ENCODE results near the gene ITGBL1. TPM values are rescaled to one million over a fixed set of nuclear protein-coding genes. Genes with fewer than 3 reads are reported as not detected.

ITGBL1 gene
- total RNA-seq, 4 donors from 2014 or later, result 1.8 to 19.4 (median 2.6) TPM; not detected in 1

DNA sequence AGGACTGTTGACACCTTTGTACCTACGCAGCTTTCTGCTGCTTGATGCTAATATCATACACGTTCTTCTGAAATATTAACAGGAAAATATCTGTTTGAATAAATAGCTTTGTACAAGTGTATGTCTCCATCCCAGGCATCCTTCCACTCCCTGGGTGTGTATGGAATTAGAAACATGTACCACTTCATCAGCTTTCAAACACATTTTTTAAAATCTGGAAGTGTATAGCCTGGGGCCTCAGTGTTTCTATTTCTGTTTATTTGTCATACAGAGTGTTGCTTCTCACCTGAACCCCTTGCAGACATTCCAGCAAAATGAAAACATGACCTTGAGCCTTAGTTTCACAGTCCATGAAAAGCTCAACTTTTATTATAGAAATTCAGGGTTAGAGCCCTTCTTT lies 168.6 kb downstream of the ITGBL1 start:
- H3K9me3 ChIP-seq, result no peaks in the 10 kb centered on the region
- no peak overlapping the region for H3K4me3 ChIP-seq
- intact Hi-C loops (cut with DNase I; ENCODE audit: low total_unique reads), result no loop called here
- H3K27me3 ChIP-seq, result no peaks in the 10 kb centered on the region
- H3K27ac ChIP-seq, result no peak overlapping the region
- no peak for TF ChIP-seq POLR2A (IDR thresholded peaks at IDR 0.05)
- TF ChIP-seq, protein P1, sequence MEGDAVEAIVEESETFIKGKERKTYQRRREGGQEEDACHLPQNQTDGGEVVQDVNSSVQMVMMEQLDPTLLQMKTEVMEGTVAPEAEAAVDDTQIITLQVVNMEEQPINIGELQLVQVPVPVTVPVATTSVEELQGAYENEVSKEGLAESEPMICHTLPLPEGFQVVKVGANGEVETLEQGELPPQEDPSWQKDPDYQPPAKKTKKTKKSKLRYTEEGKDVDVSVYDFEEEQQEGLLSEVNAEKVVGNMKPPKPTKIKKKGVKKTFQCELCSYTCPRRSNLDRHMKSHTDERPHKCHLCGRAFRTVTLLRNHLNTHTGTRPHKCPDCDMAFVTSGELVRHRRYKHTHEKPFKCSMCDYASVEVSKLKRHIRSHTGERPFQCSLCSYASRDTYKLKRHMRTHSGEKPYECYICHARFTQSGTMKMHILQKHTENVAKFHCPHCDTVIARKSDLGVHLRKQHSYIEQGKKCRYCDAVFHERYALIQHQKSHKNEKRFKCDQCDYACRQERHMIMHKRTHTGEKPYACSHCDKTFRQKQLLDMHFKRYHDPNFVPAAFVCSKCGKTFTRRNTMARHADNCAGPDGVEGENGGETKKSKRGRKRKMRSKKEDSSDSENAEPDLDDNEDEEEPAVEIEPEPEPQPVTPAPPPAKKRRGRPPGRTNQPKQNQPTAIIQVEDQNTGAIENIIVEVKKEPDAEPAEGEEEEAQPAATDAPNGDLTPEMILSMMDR (IDR thresholded peaks at IDR 0.05), result no peak
- no peaks in the 10 kb centered on the region for H3K4me1 ChIP-seq
- H3K36me3 ChIP-seq, result no peaks in the 10 kb centered on the region
- no peak for DNase-seq

DNA sequence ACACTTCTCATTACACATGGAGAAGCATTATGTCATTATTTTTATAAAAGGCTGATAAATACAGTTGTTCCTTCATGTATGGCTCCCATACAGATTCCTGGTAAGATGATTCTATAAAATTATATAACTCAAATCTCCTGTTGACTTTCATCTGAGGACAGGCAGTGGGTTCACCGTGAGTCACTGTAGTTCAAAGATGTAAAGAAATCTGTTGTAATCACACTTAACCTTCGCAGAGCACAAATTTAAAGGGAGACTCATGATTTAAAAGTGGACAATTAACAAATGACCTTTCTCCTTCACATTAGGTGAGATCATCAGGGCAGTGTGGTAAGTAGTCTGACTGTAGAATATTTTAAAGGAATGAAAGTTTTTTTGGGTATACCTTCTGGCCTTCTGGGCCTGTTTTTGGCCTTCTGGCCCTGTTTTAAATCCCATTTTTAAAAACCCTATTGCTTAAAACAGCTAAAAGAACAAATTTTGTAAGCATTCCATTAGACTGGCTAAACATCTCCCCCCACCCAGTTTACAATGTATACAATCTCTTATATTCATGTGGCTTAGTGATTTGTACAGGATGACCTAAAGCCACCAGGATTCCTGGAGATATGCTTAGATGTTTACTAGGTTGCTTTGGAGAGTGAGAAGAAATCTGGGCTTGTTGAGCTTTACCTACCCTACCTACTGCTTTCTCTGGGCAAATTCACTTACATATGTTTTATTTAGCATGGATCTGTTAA lies 171.2 kb downstream of the ITGBL1 start:
- intact Hi-C loops (cut with DNase I; ENCODE audit: low total_unique reads), result no loop called here
- H3K27me3 ChIP-seq, result no peaks in the 10 kb centered on the region
- H3K36me3 ChIP-seq, result no peaks in the 10 kb centered on the region
- no peak overlapping the region for H3K4me3 ChIP-seq
- no peaks in the 10 kb centered on the region for H3K9me3 ChIP-seq
- DNase-seq, result no peak
- peak overlapping the region in 1 of 2 donors; percentile 56 for H3K27ac ChIP-seq
- H3K4me1 ChIP-seq, result no peaks in the 10 kb centered on the region
- TF ChIP-seq POLR2A (IDR thresholded peaks at IDR 0.05), result no peak
- TF ChIP-seq, protein P1 (IDR thresholded peaks at IDR 0.05), result no peak

DNA sequence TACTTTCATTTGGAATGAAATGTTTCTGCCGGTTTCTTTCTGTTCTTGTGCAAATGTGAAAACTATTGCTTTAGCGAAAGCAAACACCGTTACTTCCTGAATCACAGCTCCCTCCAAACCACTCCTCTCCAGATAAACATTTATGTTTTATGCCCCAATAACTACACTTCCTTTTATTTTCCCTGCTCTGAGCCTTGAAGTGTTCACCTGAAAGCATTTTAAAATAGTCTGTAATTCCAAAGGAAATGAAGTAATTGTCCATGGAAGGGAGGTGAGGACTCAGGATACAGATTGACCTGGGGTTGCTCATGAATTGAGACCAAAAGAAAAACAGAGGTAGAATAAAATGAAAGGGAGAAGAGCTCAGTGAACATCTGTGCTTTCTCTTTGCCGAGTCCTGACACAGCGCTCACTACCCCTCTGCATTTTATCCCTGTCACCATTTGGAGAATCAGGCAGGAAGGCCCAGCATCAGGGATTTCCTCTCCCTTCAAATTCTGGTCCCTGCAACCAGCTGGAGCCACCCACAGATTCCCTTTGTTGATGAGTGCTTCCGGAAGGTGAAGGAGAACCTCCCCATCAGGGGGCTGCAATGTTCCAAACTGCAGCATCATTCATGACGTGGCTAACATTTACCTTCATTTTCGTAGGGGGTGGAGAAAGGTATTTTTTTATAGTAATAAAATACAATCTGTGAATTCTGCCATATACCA lies 171.9 kb downstream of the ITGBL1 start:
- no peak for DNase-seq
- no peaks in the 10 kb centered on the region for H3K27me3 ChIP-seq
- H3K27ac ChIP-seq, result peak overlapping the region in 1 of 2 donors; percentile 56
- H3K4me3 ChIP-seq, result no peak overlapping the region
- TF ChIP-seq, protein P1 (IDR thresholded peaks at IDR 0.05), result no peak
- TF ChIP-seq POLR2A (IDR thresholded peaks at IDR 0.05), result no peak
- no peaks in the 10 kb centered on the region for H3K36me3 ChIP-seq
- intact Hi-C loops (cut with DNase I; ENCODE audit: low total_unique reads), result no loop called here
- H3K4me1 ChIP-seq, result no peaks in the 10 kb centered on the region
- no peaks in the 10 kb centered on the region for H3K9me3 ChIP-seq

DNA sequence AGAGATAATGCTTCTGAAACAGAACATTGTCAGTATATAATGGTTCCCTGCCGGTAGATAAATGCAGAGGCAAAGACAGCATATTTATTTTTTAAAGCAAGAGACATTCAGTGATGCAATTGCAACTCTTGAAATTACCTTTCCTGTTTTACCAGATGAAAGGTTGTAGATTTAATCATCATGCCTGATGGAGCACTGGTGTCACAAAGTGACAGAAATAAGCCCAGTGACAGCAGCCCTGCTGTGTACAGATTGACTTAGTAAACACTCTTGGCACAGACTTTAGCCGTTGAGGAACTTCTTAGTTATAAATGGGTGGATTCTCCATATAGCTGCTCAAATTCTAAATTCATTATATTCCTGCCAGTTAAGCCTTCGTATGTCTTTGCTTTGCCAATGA lies 172.5 kb downstream of the ITGBL1 start:
- H3K4me3 ChIP-seq, result no peak overlapping the region
- no peaks in the 10 kb centered on the region for H3K4me1 ChIP-seq
- no peak for DNase-seq
- no peaks in the 10 kb centered on the region for H3K27me3 ChIP-seq
- H3K36me3 ChIP-seq, result no peaks in the 10 kb centered on the region
- intact Hi-C loops (cut with DNase I; ENCODE audit: low total_unique reads), result no loop called here
- H3K9me3 ChIP-seq, result no peaks in the 10 kb centered on the region
- TF ChIP-seq, protein P1 (IDR thresholded peaks at IDR 0.05), result no peak
- no peak for TF ChIP-seq POLR2A (IDR thresholded peaks at IDR 0.05)
- H3K27ac ChIP-seq, result no peak overlapping the region

DNA sequence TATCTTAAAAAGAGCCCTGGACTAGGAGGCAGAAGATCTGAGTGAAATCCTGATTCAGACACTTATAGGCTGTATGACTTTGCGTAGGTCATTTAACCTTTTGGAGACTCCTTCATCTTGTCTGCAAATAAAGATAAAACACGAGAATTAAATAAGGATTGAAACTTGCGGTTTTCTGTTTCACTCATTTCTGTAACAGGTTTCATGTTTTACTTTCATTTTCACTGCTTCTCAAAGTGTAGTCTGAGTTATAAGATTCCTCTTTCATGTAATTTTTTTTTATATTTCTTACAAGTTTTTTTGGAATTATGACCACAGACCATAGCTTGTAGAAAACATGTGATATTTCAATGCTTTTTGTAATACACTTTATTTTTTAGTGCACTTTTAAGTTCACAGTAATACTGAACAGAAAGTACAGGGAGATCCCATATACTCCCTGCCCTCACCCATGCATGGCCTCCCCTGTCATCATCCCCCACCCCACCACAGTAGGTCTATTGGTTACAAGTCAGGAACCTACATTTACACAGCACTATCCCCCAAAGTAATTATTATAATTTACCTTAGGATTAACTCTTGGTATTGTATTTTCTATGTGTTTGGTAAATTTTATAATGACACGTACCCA lies 174.6 kb downstream of the ITGBL1 start:
- H3K4me1 ChIP-seq, result no peaks in the 10 kb centered on the region
- DNase-seq, result no peak
- no peaks in the 10 kb centered on the region for H3K27me3 ChIP-seq
- no peak overlapping the region for H3K27ac ChIP-seq
- TF ChIP-seq, protein P1 (IDR thresholded peaks at IDR 0.05), result no peak
- TF ChIP-seq POLR2A (IDR thresholded peaks at IDR 0.05), result no peak
- no peaks in the 10 kb centered on the region for H3K36me3 ChIP-seq
- H3K4me3 ChIP-seq, result peak overlapping the region in 1 of 2 donors; percentile 24
- H3K9me3 ChIP-seq, result no peaks in the 10 kb centered on the region
- intact Hi-C loops (cut with DNase I; ENCODE audit: low total_unique reads), result no loop called here
